Left ventricle myocardium inferior (tissue), 1 donor: Measurements from ENCODE around the gene BRD8. TPM values are rescaled to one million over a fixed set of nuclear protein-coding genes. Genes with fewer than 3 reads are reported as not detected.
"Not testable (repeated sequence)": the region's sequence is repeated elsewhere in the genome, so short reads cannot be mapped to it uniquely, and the experiment has no call there.

Experiments used
- DNase-seq: peaks from one replicate; pipeline ENCODE4 v3.0.0-alpha.2; 2020
- H3K27ac ChIP-seq: fragments of 200-600 bp; replicated peaks from 2 replicates; pipeline ENCODE4 v1.8.0; 2021
- H3K27me3 ChIP-seq: fragments of 200-600 bp; 2 replicates; pipeline ENCODE4 v1.8.0; 2021; ENCODE audit warnings: low read depth
- H3K36me3 ChIP-seq: fragments of 200-600 bp; 2 replicates; pipeline ENCODE4 v1.8.0; 2021
- H3K4me1 ChIP-seq: fragments of 200-600 bp; 2 replicates; pipeline ENCODE4 v1.8.0; 2021
- H3K4me3 ChIP-seq: fragments of 200-600 bp; 2 replicates; pipeline ENCODE4 v1.8.0; 2021; ENCODE audit warnings: mild to moderate bottlenecking, moderate library complexity
- H3K9me3 ChIP-seq: fragments of 200-600 bp; replicated peaks from 2 replicates; pipeline ENCODE4 v1.8.0; 2021
- intact Hi-C: fragments of 100-400 bp; cut with micrococcal nuclease; formaldehyde crosslinking; loops from one replicate; pipeline ENCODE4 v1.11.0; 2022
- total RNA-seq: library from RNA; stranded (reverse); fragmentation: NEBNext Ultra II Directional; extraction: Animal tissue kit (Norgen Biotek cat#: 25700); gene quantifications from one replicate; pipeline ENCODE4 v1.2.1, GENCODE V29; 2021
- TF ChIP-seq, protein P1 (sequence below): fragments of 200-600 bp; IDR thresholded peaks from 2 replicates; pipeline ENCODE4 v1.8.0; 2021; ENCODE audit warnings: antibody characterized with exemption, mild to moderate bottlenecking, borderline replicate concordance
- donor health status: DM: no; HTN: yes; CAD: no; lungs with severe emphysema.

The BRD8 gene
- total RNA-seq, 1 donor from 2014 or later = 27.4 TPM

DNA sequence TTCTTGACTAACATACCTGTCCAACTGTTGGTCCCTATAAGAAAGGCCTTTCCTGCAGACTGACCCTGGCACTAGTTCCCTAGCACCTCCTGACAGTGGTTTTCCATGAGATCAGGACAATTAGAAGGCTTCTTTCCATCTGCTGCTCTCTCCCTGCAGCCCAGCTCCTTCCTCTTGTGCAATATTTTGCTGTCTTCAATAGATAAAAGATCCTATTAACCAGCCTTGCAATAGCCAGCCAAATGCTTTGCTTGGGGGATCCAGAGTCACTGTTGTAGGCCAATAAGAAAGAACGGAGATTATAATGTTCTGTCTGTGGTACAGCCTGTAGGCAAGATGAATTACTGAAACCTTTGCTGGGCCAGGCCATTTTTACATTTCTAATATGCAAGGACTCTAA, 20.8 kb downstream of the BRD8 start:
- Histone ChIP-seq H3K27ac (no peak overlapping the region), H3K4me1 (no peaks in the 10 kb centered on the region), H3K27me3 (no peaks in the 10 kb centered on the region), H3K36me3 (peaks cover 71% of the 10 kb centered on the region), H3K4me3 (no peak overlapping the region), H3K9me3 (no peaks in the 10 kb centered on the region)
- TF ChIP-seq, protein P1, sequence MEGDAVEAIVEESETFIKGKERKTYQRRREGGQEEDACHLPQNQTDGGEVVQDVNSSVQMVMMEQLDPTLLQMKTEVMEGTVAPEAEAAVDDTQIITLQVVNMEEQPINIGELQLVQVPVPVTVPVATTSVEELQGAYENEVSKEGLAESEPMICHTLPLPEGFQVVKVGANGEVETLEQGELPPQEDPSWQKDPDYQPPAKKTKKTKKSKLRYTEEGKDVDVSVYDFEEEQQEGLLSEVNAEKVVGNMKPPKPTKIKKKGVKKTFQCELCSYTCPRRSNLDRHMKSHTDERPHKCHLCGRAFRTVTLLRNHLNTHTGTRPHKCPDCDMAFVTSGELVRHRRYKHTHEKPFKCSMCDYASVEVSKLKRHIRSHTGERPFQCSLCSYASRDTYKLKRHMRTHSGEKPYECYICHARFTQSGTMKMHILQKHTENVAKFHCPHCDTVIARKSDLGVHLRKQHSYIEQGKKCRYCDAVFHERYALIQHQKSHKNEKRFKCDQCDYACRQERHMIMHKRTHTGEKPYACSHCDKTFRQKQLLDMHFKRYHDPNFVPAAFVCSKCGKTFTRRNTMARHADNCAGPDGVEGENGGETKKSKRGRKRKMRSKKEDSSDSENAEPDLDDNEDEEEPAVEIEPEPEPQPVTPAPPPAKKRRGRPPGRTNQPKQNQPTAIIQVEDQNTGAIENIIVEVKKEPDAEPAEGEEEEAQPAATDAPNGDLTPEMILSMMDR = no peak
- no peak for DNase-seq
- intact Hi-C loops = no loop called here

DNA sequence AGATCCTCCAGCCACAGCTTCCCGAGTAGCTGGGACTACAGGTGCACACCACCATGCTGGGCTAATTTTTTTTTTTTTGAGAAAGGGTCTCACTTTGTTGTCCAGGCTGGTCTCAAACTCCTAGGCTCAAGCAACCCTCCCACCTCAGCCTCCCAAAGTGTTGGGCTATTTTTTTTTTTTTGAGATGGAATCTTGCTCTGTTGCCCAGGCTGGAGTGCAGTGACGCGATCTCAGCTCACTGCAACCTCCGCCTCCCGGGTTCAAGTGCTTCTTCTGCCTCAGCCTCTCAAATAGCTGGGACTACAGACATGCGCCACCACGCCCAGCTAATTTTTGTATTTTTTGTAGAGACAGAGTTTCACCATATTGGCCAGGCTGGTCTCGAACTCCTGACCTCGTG, 22.5 kb downstream of the BRD8 start:
- H3K36me3 ChIP-seq = peaks cover 54% of the 10 kb centered on the region
- H3K9me3 ChIP-seq, H3K4me1 ChIP-seq, intact Hi-C loops, H3K27ac ChIP-seq, DNase-seq, H3K27me3 ChIP-seq, H3K4me3 ChIP-seq: not testable (repeated sequence)

DNA sequence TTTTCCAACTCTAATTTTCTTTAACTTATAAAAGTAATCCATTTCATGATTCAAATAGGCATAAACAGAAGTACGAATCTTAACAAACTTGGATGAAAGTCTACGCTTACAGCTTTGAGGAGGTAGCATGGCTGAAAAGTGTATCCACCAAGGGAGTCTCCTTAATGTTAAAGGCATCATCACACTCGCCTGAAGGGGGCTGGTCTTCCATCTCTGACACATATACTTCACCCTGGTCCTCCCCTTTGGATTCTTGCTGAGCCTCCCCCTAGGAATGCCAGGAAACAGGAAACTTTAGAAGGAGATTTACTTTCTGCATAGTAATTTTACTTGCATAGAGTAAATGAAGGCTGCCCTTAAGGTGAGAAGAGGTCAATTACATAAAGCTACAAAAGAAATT, 28.9 kb downstream of the BRD8 start:
- Histone ChIP-seq H3K4me1 (no peaks in the 10 kb centered on the region), H3K36me3 (no peaks in the 10 kb centered on the region), H3K27ac (no peak overlapping the region), H3K4me3 (no peak overlapping the region), H3K9me3 (no peaks in the 10 kb centered on the region), H3K27me3 (no peaks in the 10 kb centered on the region)
- TF ChIP-seq, protein P1 = no peak
- no peak for DNase-seq
- intact Hi-C loops = no loop called here

DNA sequence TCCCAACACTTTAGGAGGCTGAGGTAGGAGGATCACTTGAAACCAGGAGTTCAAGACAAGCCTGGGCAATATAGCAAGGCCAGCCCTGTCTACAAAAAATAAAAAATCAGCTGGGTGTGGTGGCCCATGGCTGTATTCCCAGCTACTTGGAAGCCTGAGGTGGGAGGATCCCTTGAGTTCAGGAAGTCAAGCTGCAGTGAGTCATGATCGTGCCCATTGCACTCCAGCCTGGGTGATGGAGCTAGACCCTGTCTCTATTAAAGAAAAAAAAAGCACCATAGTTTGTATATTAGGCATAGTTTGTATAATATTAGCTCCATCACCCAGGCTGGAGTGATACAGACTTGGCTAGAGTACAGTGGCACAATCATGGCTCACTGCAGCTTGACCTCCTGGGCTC, 29.6 kb downstream of the BRD8 start:
- H3K4me3 ChIP-seq = no peak overlapping the region
- H3K36me3 ChIP-seq = no peaks in the 10 kb centered on the region
- H3K27ac ChIP-seq = no peak overlapping the region
- H3K9me3 ChIP-seq = no peaks in the 10 kb centered on the region
- peak; percentile 20 for DNase-seq
- TF ChIP-seq, protein P1 = no peak
- intact Hi-C loops = no loop called here
- H3K4me1 ChIP-seq = no peaks in the 10 kb centered on the region
- H3K27me3 ChIP-seq = no peaks in the 10 kb centered on the region

DNA sequence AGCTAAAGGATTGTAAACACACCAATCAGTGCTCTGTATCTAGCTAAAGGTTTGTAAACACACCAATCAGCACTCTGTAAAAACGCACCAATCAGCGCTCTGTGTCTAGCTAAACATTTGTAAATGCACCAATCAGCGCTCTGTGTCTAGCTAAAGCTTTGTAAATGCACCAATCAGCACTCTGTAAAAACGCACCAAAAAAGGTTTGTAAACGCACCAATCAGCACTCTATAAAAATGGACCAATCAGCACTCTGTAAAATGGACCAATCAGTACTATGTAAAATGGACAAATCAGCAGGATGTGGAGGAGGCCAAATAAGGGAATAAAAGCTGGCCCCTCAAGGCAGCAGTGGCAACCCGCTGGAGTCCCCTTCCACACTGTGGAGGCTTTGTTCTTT, 34.9 kb downstream of the BRD8 start:
- H3K4me3 ChIP-seq, H3K36me3 ChIP-seq, DNase-seq, H3K27me3 ChIP-seq, H3K27ac ChIP-seq, intact Hi-C loops, H3K9me3 ChIP-seq: not testable (repeated sequence)
- H3K4me1 ChIP-seq = peaks cover 11% of the 10 kb centered on the region

DNA sequence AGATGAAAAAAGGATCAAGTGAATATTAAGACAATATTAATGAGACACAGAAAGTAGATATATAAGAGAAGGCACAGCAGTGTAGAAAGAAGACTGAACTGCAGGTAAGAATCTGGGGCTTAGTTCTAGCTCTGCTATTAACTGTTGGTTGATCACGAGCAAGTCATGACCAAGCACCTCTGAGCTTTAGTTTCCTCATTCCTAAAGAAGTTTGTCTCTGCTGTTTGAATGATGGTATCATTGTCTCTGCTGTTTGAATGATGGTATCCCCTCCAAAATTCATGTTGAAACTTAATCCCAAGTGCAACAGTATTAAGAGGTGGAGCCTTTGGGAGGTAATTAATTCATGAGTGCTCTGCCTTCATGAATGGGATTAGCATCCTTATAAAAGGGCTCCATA, 36.7 kb downstream of the BRD8 start:
- Histone ChIP-seq H3K27ac (no peak overlapping the region), H3K36me3 (no peaks in the 10 kb centered on the region), H3K27me3 (no peaks in the 10 kb centered on the region), H3K4me3 (no peak overlapping the region), H3K4me1 (peaks cover 13% of the 10 kb centered on the region), H3K9me3 (no peaks in the 10 kb centered on the region)
- TF ChIP-seq, protein P1 = no peak
- DNase-seq = no peak
- intact Hi-C loops = no loop called here

DNA sequence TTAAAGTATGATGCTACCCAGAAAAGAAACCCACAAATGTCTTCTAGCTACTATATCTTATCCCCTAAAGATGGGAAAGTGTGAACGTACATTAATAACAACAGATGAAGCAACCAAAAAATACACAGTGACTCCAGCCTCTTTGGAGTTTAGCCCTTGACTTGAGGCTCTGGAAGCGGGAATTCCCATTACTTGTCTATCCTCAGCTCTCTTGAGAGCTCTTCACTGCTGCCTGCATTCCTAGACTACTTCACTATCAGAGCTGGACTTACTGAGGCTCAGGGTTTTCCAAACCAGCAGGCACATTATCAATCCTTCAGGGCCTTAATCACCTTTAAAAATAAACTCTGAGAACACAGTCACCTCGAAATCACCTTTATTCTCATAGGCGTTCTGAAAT, 38.2 kb downstream of the BRD8 start:
- Histone ChIP-seq H3K27me3 (no peaks in the 10 kb centered on the region), H3K4me3 (no peak overlapping the region), H3K9me3 (no peaks in the 10 kb centered on the region), H3K4me1 (peaks cover 13% of the 10 kb centered on the region), H3K27ac (no peak overlapping the region), H3K36me3 (no peaks in the 10 kb centered on the region)
- DNase-seq = no peak
- TF ChIP-seq, protein P1 = no peak
- intact Hi-C loops = no loop called here
